ENCODE measurements around the gene CRYBG1.
"Not testable (repeated sequence)": the region's sequence is repeated elsewhere in the genome, so short reads cannot be mapped to it uniquely, and the experiment has no call there.

CRYBG1 gene

DNA sequence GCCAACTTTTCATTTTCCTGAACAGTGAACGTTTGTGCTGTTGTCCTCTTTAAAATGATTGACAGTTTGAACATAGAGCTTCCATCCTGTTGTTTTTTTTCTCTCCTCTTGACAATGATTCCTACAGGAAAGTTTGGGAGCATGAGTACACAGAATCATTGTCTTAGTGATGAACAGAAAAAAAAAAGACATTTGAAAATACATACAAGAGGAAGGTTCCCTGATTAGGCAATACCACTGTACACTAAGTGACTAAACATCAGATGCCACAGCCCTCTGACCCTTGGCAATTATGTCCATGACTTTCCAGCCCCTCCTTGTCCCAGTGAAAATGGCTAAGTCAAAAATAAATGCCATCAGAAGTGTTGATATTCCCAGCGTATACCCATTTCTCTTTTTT, 197.3 kb downstream of the CRYBG1 start:
- DNase-seq: no peak

- DNase-seq: no peak
These were observed 197.8 kb downstream of the CRYBG1 start for GRCh38 chr6:106558364-106558763.

GRCh38 chr6:106559659-106560058, 199.1 kb downstream of the CRYBG1 start:
- DNase-seq: not testable (repeated sequence)

- no peak for DNase-seq
These were observed 200.6 kb downstream of the CRYBG1 start for GRCh38 chr6:106560996-106561685.

GRCh38 chr6:106561686-106562405, 201.3 kb downstream of the CRYBG1 start:
- no peak for DNase-seq

- DNase-seq: no peak
These were observed 203.1 kb downstream of the CRYBG1 start for GRCh38 chr6:106563614-106564013.

- DNase-seq: no peak
These were observed 204.0 kb downstream of the CRYBG1 start for GRCh38 chr6:106564476-106564875.

DNA sequence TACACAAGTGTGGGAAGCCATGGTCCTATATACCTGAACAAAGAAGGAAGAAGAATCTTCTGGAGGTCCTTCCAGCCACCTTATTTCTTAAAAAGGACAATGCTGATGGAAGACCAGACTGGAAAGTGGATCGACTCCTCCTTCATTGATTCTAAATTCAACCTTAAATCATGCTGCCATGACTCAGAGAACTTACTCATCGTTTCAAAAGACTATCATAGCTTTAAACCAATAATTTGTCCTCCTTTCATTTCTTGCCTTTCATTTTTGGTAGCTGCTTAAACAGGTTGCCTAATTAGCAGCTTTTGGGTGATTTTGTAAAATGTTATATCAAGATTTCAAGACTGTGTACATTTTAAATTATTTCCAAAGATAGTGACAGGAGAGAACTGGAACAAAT, 208.0 kb downstream of the CRYBG1 start:
- no peak for DNase-seq

DNA sequence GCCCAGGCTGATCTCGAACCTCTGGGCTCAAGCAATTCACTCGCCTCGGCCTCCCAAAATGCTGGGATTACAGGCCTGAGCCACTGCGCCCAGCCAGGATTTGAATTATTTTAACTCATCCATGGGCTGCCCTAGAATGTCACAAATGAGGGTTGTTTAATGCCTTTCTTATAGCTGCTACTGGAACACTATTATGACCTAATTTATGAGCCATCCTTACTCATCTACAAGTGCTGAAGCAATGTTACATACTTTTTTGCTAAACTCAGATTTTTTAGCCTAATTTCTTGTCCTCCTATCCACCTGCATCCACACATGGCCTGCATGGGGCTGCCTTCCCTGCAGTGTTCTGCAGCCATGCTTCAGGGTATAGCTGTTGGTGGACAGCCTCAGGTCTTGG, 208.9 kb downstream of the CRYBG1 start:
- no peak for DNase-seq

- DNase-seq: no peak
These were observed 211.9 kb downstream of the CRYBG1 start for GRCh38 chr6:106572436-106572835.

GRCh38 chr6:106572875-106573585, 212.5 kb downstream of the CRYBG1 start:
- DNase-seq: no peak

GRCh38 chr6:106574741-106575458, 214.4 kb downstream of the CRYBG1 start:
- no peak for DNase-seq

GRCh38 chr6:106579281-106579680, 218.8 kb downstream of the CRYBG1 start:
- DNase-seq: no peak

DNA sequence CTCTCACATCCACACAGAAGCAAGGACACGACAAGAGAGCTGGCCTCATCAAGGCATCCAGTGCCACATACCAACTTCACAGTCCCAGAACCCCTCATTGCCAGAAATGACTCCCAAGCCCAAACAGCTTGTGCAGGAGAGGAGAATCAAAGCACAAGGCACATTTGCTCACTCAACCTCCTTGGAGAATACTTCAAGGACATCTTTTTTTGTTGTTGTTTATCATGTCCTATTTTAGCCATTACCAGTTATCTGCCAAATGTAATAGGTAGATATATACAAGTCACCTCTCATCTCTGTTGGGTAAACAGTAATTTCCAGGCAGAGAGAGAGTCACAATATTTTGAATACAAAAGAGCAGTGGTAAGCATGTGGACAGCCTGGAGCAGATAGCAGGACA, 221.0 kb downstream of the CRYBG1 start:
- DNase-seq: no peak

- DNase-seq: no peak
These were observed 226.4 kb downstream of the CRYBG1 start for GRCh38 chr6:106586815-106587415.

DNA sequence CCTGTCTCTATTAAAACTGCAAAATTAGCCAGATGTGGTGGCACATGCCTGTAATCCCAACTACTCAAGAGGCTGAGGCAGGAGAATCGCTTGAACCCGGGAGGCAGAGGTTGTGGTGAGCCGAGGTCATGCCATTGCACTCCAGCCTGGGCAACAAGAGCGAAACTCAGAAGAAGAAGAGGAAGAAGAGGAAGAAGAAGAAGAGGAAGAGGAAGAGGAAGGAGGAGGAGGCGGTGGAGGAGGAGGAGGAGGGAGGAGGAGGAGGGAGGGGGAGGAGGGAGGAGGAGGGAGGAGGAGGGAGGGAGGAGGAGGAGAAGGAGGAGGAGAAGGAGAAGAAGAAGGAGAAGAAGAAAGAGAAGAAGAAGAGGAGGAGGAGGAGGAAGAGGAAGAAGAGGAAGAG, 228.4 kb downstream of the CRYBG1 start:
- not testable (repeated sequence) for DNase-seq

- DNase-seq: no peak
These were observed 230.8 kb downstream of the CRYBG1 start for GRCh38 chr6:106591111-106591825.

DNA sequence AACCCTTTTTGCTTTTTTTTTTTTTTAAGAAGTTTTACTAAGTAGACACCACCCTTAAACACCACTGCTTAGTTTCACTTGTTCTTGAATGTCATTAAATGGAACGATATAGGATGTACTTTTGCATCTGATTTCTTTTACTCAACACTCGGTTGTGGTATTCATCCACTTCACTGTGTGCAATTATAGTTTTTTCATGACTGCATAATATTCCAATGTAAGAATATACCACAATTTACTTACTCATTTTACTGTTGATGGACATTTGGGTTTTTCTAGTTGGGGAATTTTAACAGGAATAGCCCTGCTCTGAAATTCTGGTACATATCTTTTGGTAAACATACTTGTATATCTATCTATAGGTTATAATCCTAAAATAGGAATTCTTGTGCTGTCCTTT, 238.9 kb downstream of the CRYBG1 start:
- no peak for DNase-seq

GRCh38 chr6:106600329-106600728, 239.8 kb downstream of the CRYBG1 start:
- no peak for DNase-seq

DNA sequence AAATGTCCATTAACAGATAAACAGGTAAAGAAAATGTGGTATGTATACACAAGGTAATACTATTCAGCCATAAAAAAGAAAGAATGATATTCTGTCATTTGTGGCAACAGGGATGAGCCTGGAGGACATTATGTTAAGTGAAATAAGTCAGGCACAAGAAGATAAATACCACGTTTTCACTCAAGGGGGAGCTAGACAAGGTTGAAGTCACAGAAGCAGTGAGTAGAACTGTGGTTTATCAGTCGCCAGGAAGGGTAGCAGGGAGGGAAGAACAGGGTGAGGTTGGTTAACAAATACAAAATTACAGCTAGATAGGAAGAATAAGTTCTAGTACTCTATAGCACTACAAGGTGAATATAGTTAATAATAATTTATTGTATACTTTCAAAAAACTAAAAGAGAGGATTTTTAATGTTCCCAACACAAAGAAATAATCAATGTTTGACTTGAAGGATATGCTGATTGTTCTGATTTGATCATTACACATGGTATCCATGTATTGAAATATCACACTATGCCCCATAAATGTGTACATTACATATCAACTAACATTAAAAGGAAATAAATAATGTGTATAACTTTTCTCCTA, 247.7 kb downstream of the CRYBG1 start:
- no peak for DNase-seq

GRCh38 chr6:106609699-106610098, 249.2 kb downstream of the CRYBG1 start:
- peak; percentile 27 for DNase-seq

DNA sequence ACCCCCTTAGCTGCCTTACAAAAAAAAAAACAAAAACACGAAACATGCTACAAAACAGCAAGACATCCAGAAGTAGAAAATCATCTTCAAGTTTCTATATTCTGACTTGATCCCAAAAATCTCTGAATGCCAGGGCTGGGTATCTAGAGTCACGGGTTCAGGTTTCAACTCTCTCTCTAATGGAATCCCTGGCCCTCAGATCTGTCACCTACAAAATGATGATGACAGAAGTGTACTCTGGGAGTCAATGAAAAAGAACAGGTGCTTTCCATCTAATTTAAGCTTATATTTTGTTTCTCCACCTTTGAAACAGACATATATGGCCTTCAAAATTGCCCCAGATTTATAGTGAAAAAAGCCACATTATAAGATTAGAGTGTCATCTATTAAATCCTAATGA, 250.5 kb downstream of the CRYBG1 start:
- no peak for DNase-seq

Measured in CD4-positive, alpha-beta T cell treated with Interleukin-15 for 1 hour (primary cell).